Body of pancreas (tissue), 4 donors: ENCODE results near the gene CAMTA1.

Experiments
- POLR2A ChIP-seq, 3 donors: fragments of 450-650 bp; IDR thresholded peaks; one replicate each; pipeline ENCODE4 v1.6.1; 2016; ENCODE audit warnings: antibody characterized with exemption in 3 of 3, mild to moderate bottlenecking in 2 of 3
- TF ChIP-seq, protein P1 (sequence below), 7 experiments: fragments of 450-650 bp in 4 of 7; fragments of 200-600 bp in 3 of 7; sonication (generic) in 3 of 7; IDR thresholded peaks; one replicate each; pipeline ENCODE4 v1.5.1; 2016 to 2019; ENCODE audit warnings: antibody characterized with exemption in 7 of 7

DNA sequence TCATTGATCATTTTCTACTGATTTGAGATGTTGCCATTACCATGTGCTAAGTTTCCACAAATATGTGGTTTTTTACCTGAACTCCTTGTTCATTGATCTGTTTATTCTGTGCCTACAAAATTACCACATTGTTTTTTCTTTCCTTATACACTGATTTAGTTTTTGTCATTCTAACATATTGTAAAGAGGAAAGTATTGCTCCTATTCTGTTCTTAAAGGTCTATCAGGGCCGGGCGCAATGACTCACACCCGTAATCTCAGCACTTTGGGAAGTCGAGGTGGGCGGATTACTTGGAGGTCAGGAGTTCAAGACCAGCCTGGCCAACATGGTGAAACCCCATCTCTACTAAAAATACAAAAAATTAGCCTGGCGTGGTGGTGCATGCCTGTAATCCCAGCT lies 75.1 kb downstream of the CAMTA1 start:
- TF ChIP-seq POLR2A (IDR thresholded peaks at IDR 0.05) = no peak
- TF ChIP-seq, protein P1, sequence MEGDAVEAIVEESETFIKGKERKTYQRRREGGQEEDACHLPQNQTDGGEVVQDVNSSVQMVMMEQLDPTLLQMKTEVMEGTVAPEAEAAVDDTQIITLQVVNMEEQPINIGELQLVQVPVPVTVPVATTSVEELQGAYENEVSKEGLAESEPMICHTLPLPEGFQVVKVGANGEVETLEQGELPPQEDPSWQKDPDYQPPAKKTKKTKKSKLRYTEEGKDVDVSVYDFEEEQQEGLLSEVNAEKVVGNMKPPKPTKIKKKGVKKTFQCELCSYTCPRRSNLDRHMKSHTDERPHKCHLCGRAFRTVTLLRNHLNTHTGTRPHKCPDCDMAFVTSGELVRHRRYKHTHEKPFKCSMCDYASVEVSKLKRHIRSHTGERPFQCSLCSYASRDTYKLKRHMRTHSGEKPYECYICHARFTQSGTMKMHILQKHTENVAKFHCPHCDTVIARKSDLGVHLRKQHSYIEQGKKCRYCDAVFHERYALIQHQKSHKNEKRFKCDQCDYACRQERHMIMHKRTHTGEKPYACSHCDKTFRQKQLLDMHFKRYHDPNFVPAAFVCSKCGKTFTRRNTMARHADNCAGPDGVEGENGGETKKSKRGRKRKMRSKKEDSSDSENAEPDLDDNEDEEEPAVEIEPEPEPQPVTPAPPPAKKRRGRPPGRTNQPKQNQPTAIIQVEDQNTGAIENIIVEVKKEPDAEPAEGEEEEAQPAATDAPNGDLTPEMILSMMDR (IDR thresholded peaks at IDR 0.05) = no peak
